Measurements from ENCODE around the gene PREB. TPM values are rescaled to one million over a fixed set of nuclear protein-coding genes. Genes with fewer than 3 reads are reported as not detected.
"Not testable (repeated sequence)": the region's sequence is repeated elsewhere in the genome, so short reads cannot be mapped to it uniquely, and the experiment has no call there.

Gene PREB
- total and polyA plus RNA-seq, 2 donors (not counting 3 experiments of a cell fraction or from before 2014, with no cell fraction given) = 47.2 to 73.3 TPM

DNA sequence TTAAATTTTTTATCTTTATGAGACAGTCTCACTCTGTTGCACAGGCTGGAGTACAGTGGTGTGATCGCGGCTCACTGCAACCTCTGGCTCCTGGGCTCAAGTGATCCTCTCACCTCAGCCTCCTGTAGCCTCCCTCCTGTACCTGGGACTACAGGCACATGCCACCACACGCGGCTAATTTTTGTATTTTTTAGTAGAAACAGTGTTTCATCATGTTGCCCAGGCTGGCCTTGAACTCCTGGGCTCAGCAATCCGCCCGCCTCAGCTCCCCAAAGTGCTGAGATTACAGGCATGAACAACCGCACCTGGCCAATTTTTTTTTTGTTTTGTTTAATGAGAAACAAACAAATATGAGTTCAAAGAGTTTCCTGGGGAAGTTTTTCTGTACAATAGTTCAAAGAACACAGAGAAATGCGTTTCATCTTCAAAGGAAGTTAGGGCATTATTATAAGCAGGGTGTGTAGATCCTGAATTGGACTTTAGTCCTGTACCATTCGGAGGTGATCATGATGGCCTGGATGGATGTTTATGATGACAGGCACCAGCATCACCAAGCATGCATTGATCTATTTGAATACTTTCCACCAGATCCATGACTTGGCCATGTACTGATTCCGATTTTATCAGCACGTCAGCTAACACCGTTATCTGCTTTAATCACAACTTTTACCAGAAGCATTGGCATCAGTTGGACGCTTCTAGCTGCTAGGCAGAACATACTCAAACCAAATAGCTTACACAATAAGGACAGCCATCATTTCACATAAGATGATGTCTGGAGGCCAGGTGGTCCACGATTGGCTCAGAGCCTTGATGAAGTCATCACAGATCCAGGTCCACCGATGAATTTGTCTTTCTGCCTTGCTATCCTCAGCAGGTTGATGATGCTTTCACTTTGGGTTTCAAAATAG is 43.3 kb upstream of the PREB start:
- intact Hi-C loops (cut with micrococcal nuclease) = no loop called here
- POLR2A ChIA-PET = interaction anchor here (0.6 kb wide), 1 partner anchor 130 kb away, joined by 3 read pairs; no protein-coding TSS in a partner anchor
- no peak overlapping the region for H3K9ac ChIP-seq (replicated peaks; ENCODE audit: extremely low read depth, insufficient read depth, low read length)
- dilution Hi-C loops (cut with MboI; ENCODE audit: extremely low pct_ligation_motif_present, low sequenced_read_pairs) = no loop called here
- no peaks in the 10 kb centered on the region for H3K9me1 ChIP-seq (replicated peaks; ENCODE audit: control insufficient read depth, extremely low read depth, insufficient read depth, low read length)
- BruUV-seq (replicated peaks) = no TSS peak
- no peaks in the 10 kb centered on the region for H3K36me3 ChIP-seq (ENCODE audit: control insufficient read depth in 2 of 2, extremely low read depth in 1 of 2, insufficient read depth in 2 of 2, low read length in 2 of 2)
- no peak overlapping the region for H2AFZ ChIP-seq (ENCODE audit: low read depth, low read length)
- FAIRE-seq (no peak), DNase-seq (ENCODE audit: low read depth, low spot score) (no peak)
- no peak overlapping the region for H3K4me2 ChIP-seq (ENCODE audit: insufficient read depth, low read length)
- H3K4me1 ChIP-seq (ENCODE audit: control insufficient read depth, extremely low read depth, insufficient read depth, low read length) = no peaks in the 10 kb centered on the region
- no peaks in the 10 kb centered on the region for H3K79me2 ChIP-seq (ENCODE audit: control insufficient read depth, insufficient read depth, low read length)
- CTCF ChIA-PET = interaction anchor here (1.0 to 1.8 kb wide), 3 partner anchors 8 to 332 kb away, joined by 3 to 4 read pairs (median 4); no protein-coding TSS in a partner anchor
- peaks cover 18 to 23% of the 10 kb centered on the region in 2 experiments for H3K27me3 ChIP-seq (ENCODE audit: control insufficient read depth in 2 of 2, insufficient read depth in 2 of 2, low read length in 2 of 2)
- H3K4me3 ChIP-seq (replicated peaks in 1 of 3; ENCODE audit: insufficient read depth in 1 of 3, low read depth in 1 of 3, low read length in 3 of 3) = no peak overlapping the region
- no peak overlapping the region for H3K27ac ChIP-seq (ENCODE audit: insufficient read depth, low read depth, low read length)
- no peaks in the 10 kb centered on the region for H4K20me1 ChIP-seq (replicated peaks; ENCODE audit: control insufficient read depth, extremely low read depth, insufficient read depth, low read length)
- no peaks in the 10 kb centered on the region for H3K9me3 ChIP-seq (replicated peaks; ENCODE audit: control insufficient read depth, insufficient read depth, low read length)
- TF ChIP-seq GATA2 (IDR thresholded peaks at IDR 0.05; ENCODE audit: insufficient read depth, insufficient read length, low read depth, low read length) (no peak), POLR2AphosphoS5 (IDR thresholded peaks at IDR 0.05; ENCODE audit: insufficient read depth, low read depth, low read length) (no peak)

- H3K36me3 ChIP-seq (ENCODE audit: control insufficient read depth in 2 of 2, extremely low read depth in 1 of 2, insufficient read depth in 2 of 2, low read length in 2 of 2); dilution Hi-C loops (cut with MboI; ENCODE audit: extremely low pct_ligation_motif_present, low sequenced_read_pairs); H3K79me2 ChIP-seq (ENCODE audit: control insufficient read depth, insufficient read depth, low read length); H3K4me1 ChIP-seq (ENCODE audit: control insufficient read depth, extremely low read depth, insufficient read depth, low read length); H3K27ac ChIP-seq (ENCODE audit: insufficient read depth, low read depth, low read length); H4K20me1 ChIP-seq (replicated peaks; ENCODE audit: control insufficient read depth, extremely low read depth, insufficient read depth, low read length); POLR2A ChIA-PET; H3K9me1 ChIP-seq (replicated peaks; ENCODE audit: control insufficient read depth, extremely low read depth, insufficient read depth, low read length); H3K9me3 ChIP-seq (replicated peaks; ENCODE audit: control insufficient read depth, insufficient read depth, low read length); H2AFZ ChIP-seq (ENCODE audit: low read depth, low read length); H3K9ac ChIP-seq (replicated peaks; ENCODE audit: extremely low read depth, insufficient read depth, low read length); intact Hi-C loops (cut with micrococcal nuclease); H3K4me3 ChIP-seq (replicated peaks in 1 of 3; ENCODE audit: insufficient read depth in 1 of 3, low read depth in 1 of 3, low read length in 3 of 3); BruUV-seq (replicated peaks); DNase-seq (ENCODE audit: low read depth, low spot score); H3K4me2 ChIP-seq (ENCODE audit: insufficient read depth, low read length); FAIRE-seq: not testable (repeated sequence)
- CTCF ChIA-PET = interaction anchor here (0.6 to 2.4 kb wide), 9 partner anchors 9 to 127 kb away, joined by 3 to 14 read pairs (median 4); partner anchors contain the start of gene KHK
- H3K27me3 ChIP-seq (ENCODE audit: control insufficient read depth in 2 of 2, insufficient read depth in 2 of 2, low read length in 2 of 2) = peaks cover 26 to 28% of the 10 kb centered on the region in 2 experiments
Observed at GRCh38 chr2:27175781-27176180, 41.3 kb upstream of the PREB start.
